Stimulated activated CD8-positive, alpha-beta memory T cell treated with anti-CD3 and anti-CD28 coated beads, Interleukin-15, amount 100 ng/mL, for 24 hours (primary cell): ENCODE measurements around the gene C2orf81.
A peak's percentile ranks its signal among the peaks of the same experiment; 100 is the strongest.
"Not testable (repeated sequence)": the region's sequence is repeated elsewhere in the genome, so short reads cannot be mapped to it uniquely, and the experiment has no call there.

Experiments
- DNase-seq: peaks from one replicate; pipeline ENCODE4 v3.0.0-alpha.2; 2020; ENCODE audit warnings: low read depth

C2orf81 gene

DNA sequence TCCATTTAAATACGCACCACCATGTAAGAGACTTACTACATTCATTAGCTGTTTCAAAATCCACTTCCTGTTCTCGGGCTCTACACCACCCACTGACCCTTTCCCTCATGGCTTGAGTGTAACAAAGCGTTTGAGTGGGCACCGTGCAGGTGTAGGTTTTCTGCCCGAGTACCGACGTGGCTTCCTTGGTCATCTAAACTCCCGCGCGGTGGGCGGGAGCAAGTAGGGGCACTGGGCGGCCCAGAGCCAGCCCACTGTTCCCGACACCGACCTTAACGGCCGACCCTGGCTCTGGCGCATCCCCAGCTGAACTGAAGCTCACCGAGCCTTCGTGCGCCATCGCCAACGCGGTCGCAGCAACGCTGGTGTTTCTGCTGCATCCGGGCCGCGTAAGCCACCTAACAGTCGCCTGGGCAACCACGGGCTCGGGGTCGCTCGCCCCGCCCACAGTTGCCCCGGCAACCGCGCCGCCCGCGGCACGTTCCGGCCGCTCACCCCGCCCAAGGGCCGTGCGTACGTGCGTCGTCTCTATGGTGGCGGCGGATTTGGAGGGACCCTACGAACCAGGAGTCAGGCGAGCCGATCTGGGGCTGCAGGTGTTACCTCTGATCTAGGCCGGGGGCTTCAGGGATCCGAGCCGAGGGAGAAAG, at the start of gene C2orf81, which contains the start of gene WDR54:
C2orf81 (minus strand) TSS at position 399 of the 650 bp plus-strand sequence; CDS start at position 340, 59 bp downstream.
WDR54 (plus strand) TSS at position 510 of the 650 bp plus-strand sequence. CDS start 424 bp downstream, outside the sequence.
- DNase-seq: peak; percentile 94

- not testable (repeated sequence) for DNase-seq
These were observed 49.3 kb upstream of the C2orf81 start for GRCh38 chr2:74470742-74471141.

GRCh38 chr2:74464406-74464805, 43.0 kb upstream of the C2orf81 start:
- no peak for DNase-seq

GRCh38 chr2:74462786-74463105, 41.3 kb upstream of the C2orf81 start:
- no peak for DNase-seq

GRCh38 chr2:74462054-74462785, 40.8 kb upstream of the C2orf81 start:
- DNase-seq: no peak

DNA sequence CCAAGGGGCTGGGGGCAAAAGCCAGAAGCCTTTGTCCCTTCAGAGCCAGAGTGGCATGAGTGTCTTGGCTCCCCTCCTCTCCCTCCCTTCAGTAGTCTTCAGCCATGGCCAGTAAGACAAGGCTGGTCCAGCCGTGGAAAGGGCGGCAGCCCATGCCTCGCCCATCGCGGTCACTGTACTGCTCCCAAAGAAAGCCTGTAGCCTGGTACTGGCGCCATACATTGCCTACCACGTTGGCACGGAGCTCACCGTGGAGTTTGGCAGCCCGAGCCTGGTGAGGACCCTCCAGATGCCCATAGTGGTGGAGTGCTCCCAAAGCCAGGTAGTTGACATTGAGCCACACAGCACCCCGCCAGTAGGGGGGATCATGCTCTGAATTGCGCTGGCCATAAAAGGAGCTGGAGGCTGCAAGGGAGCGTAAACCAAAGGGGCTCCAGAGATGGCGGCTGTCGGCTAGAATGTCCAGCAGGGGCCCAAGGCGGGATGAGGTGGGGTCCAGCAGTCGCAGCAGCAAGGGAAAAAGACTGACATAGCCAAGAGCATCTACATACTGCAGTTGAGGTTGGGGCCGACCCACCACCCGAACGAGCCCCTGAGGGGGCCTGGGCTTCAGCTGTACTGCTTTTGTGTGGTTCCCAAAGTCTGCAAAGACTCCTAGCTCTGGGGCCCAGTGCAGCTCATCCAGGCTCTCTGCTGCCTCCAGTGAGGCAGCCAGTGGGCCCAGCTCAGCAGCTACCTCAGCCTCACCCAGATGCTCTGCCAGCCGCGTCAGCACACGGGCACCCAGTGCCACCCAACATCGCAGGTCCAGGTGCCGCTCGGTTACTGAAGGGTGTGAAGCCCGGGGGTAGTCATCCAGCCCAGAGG, 40.0 kb upstream of the C2orf81 start:
- no peak for DNase-seq

DNA sequence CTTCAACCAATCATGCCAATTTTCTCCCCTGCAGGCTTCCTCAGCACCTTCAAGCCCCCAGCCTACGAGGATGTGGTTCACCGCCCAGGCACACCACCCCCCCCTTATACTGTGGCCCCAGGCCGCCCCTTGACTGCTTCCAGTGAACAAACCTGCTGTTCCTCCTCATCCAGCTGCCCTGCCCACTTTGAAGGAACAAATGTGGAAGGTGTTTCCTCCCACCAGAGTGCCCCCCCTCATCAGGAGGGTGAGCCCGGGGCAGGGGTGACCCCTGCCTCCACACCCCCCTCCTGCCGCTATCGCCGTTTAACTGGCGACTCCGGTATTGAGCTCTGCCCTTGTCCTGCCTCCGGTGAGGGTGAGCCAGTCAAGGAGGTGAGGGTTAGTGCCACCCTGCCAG, 38.8 kb upstream of the C2orf81 start:
- DNase-seq: not testable (repeated sequence)

- not testable (repeated sequence) for DNase-seq
These were observed 38.2 kb upstream of the C2orf81 start for GRCh38 chr2:74459503-74460118.

DNA sequence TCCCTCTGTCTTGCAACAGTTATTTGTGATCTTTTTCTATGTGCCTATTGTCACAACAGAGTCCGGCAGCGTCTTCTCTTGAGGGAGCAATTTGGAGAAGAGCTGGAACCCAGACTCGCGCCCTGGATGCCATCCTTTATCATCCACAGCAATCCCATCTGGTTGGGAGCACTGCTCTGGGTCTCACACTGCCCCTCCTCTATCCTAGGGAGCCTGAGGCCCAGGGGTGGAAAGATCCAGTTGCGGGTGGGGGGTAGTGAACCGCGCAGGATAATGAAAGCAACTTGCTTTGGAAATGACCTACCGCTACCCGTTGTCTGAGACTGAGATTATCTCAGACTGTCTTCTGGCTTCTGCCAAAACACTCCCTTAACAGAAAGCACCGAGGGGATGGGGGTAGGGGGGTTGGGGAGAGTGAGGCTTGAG, 37.5 kb upstream of the C2orf81 start:
- DNase-seq: no peak

- peak; percentile 80 for DNase-seq
These were observed 36.9 kb upstream of the C2orf81 start, which contains the start of gene WBP1 for GRCh38 chr2:74458132-74458937. Gene WBP1 (plus strand): TSS chr2:74458438. CDS start chr2:74458603, 165 bp downstream.

GRCh38 chr2:74457549-74458131, 36.2 kb upstream of the C2orf81 start:
- peak; percentile 65 for DNase-seq

DNA sequence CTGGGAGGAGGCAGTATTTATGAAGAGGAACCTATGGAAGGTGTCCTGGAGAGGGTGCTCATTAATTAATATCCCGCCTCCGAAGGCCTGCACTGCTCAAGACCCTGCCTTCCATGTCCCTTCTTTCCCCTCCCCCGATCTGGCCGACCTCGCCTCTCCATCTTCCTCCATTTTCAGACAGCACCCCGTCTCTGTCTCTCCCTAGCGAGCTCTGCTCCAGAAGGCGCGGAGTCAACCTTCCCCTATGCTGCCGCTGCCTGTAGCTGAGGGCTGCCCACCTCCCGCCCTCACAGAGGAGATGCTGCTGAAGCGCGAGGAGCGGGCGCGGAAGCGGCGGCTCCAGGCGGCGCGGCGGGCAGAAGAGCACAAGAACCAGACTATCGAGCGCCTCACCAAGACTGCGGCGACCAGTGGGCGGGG, 35.7 kb upstream of the C2orf81 start:
- DNase-seq: no peak

DNA sequence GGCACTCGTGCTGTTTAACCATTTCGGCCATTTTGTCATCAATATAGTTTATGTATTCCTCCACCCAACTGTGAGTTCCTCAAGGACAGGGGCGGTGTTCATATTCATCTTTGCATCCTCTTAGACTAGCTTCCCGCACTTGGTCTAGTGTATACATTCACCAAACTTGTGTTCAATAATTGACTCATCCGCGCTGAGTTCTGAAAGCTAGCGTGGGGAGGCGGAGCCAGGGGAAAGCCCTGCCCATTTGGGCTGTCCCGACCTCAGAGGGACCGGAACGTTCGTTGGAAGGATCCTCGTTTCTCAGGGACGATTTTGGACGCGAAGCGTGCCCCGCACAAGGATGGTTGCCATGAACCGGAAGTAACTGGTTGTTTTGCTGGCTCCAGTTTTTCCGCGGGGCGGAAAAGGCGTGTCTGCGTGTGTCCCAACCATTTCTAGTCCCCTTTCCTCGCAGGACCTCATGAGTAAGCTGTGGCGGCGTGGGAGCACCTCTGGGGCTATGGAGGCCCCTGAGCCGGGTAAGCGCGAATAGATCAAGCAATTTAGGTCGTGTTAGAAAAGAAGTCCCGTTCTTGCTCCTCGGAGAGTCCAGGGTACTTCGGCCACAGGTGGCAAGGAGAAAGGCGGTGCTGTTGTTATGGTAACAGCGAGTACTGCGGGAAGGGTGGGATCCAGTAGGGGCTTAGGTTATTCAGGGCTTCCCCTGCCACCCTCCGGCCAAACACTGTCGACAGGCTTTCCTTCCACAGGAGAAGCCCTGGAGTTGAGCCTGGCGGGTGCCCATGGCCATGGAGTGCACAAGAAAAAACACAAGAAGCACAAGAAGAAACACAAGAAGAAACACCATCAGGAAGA, 33.5 kb upstream of the C2orf81 start, which contains the start of gene INO80B:
INO80B (plus strand) TSS at position 434 of the 858 bp plus-strand sequence; CDS start at position 464, 30 bp downstream.
- peak; percentile 89 for DNase-seq

GRCh38 chr2:74450570-74451190, 29.3 kb upstream of the C2orf81 start:
- DNase-seq: no peak

DNA sequence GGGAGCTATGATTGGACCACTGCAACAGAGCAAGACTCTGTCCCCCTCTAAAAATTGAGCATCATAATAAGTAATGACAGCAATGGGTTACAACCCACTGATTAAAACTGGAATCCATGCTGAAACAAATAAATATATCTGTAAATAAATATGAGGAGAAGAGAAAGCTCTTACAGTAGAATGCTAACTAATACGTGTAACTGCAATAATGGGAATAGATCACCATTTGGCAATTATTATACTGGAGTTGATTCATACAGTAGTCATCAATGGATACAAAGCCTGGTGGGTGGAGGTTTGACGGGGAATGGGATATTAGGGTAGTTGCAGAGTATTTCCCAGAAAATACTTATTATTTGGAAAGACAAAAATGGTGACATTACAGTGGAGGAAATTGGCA, 27.4 kb upstream of the C2orf81 start:
- no peak for DNase-seq

- no peak for DNase-seq
These were observed 26.0 kb upstream of the C2orf81 start for GRCh38 chr2:74447230-74447999.

DNA sequence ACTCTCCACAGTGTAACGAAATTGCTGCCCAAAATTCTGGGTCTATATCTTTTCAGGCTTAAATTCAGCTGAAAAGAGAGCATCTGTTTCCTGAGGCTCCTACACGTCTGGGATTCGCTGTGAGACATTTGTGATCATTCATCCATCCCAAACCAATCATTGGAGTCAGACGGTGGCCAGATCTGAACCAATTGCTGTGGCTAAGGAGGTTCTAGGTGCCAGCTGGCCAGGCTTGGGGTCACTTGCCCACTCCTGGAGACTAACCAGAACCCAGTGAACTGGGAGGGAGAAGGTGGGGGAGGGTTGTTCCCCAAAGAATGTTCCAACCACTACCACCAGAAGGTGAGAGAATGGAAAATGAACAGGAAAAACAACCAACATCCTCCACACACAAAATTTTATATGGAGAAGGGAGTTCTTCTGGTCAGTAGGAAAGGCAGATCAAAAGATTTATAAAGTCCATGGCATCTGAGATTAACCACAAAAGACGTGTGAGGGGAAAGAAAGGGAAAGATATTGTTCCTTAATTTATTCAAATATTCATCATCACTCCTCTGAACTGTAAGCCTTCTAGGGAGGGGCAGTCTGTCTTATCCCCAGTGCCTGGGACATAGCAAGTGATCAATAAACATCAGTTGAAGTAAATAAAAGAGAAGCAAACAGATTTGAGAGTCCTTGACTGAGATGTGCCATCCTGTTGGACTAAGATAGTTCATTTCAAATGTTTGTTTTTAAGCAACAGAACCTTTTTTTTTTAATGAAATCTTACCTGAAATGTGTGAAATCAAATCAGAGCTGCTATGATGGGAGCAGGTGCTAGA, 23.3 kb upstream of the C2orf81 start:
- DNase-seq: no peak
